DND-41 (cell line): ENCODE data around the gene BLTP3A.

Experiments used
- EZH2 ChIP-seq: IDR thresholded peaks from 3 replicates; pipeline ENCODE4 v1.6.1; 2012; ENCODE audit warnings: borderline replicate concordance, low read depth, mild to moderate bottlenecking, moderate library complexity, low read length, inconsistent platforms; ENCODE audit not compliant: severe bottlenecking
- TF ChIP-seq, protein P1 (sequence below): IDR thresholded peaks from 2 replicates; pipeline ENCODE4 v1.5.1; 2012; ENCODE audit warnings: borderline replicate concordance, low read length, moderate library complexity, mild to moderate bottlenecking; ENCODE audit not compliant: poor library complexity, severe bottlenecking; ENCODE audit errors: extremely low read depth

DNA sequence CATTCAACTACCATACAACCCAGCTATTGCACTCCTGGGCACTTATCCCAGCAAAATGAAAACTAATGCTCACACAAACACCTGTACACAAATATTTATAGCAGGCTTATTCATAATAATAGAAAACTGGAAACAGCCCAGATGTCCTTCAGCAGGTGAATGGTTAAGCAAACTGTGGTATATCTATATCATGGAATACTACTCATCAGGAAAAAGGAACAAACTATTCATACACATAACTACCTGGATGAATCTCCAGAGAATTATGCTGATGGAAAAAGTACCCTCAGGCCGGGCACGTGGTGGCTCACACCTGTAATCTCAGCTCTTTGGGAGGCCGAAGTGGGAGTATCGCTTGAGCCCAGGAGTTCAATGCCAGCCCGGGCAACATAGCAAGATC, 3.8 kb upstream of the BLTP3A start:
- TF ChIP-seq, protein P1, sequence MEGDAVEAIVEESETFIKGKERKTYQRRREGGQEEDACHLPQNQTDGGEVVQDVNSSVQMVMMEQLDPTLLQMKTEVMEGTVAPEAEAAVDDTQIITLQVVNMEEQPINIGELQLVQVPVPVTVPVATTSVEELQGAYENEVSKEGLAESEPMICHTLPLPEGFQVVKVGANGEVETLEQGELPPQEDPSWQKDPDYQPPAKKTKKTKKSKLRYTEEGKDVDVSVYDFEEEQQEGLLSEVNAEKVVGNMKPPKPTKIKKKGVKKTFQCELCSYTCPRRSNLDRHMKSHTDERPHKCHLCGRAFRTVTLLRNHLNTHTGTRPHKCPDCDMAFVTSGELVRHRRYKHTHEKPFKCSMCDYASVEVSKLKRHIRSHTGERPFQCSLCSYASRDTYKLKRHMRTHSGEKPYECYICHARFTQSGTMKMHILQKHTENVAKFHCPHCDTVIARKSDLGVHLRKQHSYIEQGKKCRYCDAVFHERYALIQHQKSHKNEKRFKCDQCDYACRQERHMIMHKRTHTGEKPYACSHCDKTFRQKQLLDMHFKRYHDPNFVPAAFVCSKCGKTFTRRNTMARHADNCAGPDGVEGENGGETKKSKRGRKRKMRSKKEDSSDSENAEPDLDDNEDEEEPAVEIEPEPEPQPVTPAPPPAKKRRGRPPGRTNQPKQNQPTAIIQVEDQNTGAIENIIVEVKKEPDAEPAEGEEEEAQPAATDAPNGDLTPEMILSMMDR, result no peak
- no peak for TF ChIP-seq EZH2
